DND-41 (cell line): ENCODE results near the gene ARL6IP6.

ENCODE experiments used
- ATAC-seq: fragments of 200-7000 bp; cut with Tn5 transposase; 3 replicates; pipeline ENCODE4 v1.9.1; 2021; ENCODE audit warnings: low read depth; ENCODE audit not compliant: insufficient read depth
- DNase-seq: peaks from one replicate; pipeline ENCODE4 v3.0.0-alpha.2; 2020
- H2AFZ ChIP-seq: 2 replicates; pipeline ENCODE4 v1.6.0; 2012; ENCODE audit warnings: low read depth, low read length
- H3K27ac ChIP-seq: 2 replicates; pipeline ENCODE4 v1.5.1; 2012; ENCODE audit warnings: low read length, inconsistent platforms
- H3K27me3 ChIP-seq: fragments of 200-600 bp; sonication (generic); 2 replicates; pipeline ENCODE4 v1.6.0; 2012; ENCODE audit warnings: low read length, mild to moderate bottlenecking, inconsistent platforms; ENCODE audit not compliant: insufficient read depth, poor library complexity
- H3K36me3 ChIP-seq: 2 replicates; pipeline ENCODE4 v1.5.1; 2012; ENCODE audit warnings: low read length, inconsistent platforms; ENCODE audit not compliant: insufficient read depth
- H3K4me1 ChIP-seq: 2 replicates; pipeline ENCODE4 v1.5.1; 2012; ENCODE audit warnings: mild to moderate bottlenecking, low read length; ENCODE audit not compliant: insufficient read depth
- H3K4me2 ChIP-seq: 2 replicates; pipeline ENCODE4 v1.6.0; 2012; ENCODE audit warnings: mild to moderate bottlenecking, moderate library complexity, low read length, inconsistent platforms; ENCODE audit not compliant: insufficient read depth
- H3K4me3 ChIP-seq, 2 experiments: fragments of 200-600 bp in 1 of 2; shearing (Covaris generic) in 1 of 2; 2 replicates each; pipeline ENCODE4 v1.5.1; 2012 to 2016; ENCODE audit warnings: inconsistent platforms in 2 of 2, low read length in 2 of 2, mild to moderate bottlenecking in 2 of 2, low read depth in 1 of 2, moderate library complexity in 1 of 2
- H3K79me2 ChIP-seq: 2 replicates; pipeline ENCODE4 v1.6.0; 2012; ENCODE audit warnings: low read length, inconsistent platforms; ENCODE audit not compliant: insufficient read depth
- H3K9ac ChIP-seq: 2 replicates; pipeline ENCODE4 v1.6.0; 2012; ENCODE audit warnings: low read depth, mild to moderate bottlenecking, inconsistent platforms, low read length, moderate library complexity
- H3K9me3 ChIP-seq: 2 replicates; pipeline ENCODE4 v1.5.1; 2012; ENCODE audit warnings: low read length, moderate library complexity, mild to moderate bottlenecking, inconsistent platforms; ENCODE audit not compliant: insufficient read depth, severe bottlenecking
- H4K20me1 ChIP-seq: 2 replicates; pipeline ENCODE4 v1.6.0; 2012; ENCODE audit warnings: low read length; ENCODE audit not compliant: insufficient read depth
- EZH2 ChIP-seq: IDR thresholded peaks from 3 replicates; pipeline ENCODE4 v1.6.1; 2012; ENCODE audit warnings: borderline replicate concordance, low read depth, mild to moderate bottlenecking, moderate library complexity, low read length, inconsistent platforms; ENCODE audit not compliant: severe bottlenecking
- TF ChIP-seq, protein P1 (sequence below): IDR thresholded peaks from 2 replicates; pipeline ENCODE4 v1.5.1; 2012; ENCODE audit warnings: borderline replicate concordance, low read length, moderate library complexity, mild to moderate bottlenecking; ENCODE audit not compliant: poor library complexity, severe bottlenecking; ENCODE audit errors: extremely low read depth

The ARL6IP6 gene

DNA sequence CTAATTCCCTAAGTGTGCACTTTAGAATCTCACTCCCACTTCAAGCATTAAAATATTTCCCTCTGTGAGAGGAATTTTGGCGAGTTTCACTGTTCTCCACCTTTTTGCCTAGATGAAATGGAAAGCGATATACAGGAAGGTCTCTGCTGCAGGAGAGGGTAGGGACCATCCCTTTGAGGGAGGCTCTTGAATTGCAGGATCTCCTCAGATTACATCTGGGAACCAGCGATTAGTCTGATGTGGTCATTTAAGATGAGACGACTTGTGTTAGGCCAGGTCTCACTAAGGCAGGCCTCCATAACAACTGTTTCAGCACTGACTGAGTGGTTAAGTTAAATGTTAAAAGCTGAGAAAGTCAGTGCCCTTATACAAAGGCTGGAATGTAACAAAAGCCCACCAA is 74.6 kb downstream of the ARL6IP6 start:
- no peaks in the 10 kb centered on the region for H4K20me1 ChIP-seq
- DNase-seq (no peak), ATAC-seq (no peak)
- no peak overlapping the region for H2AFZ ChIP-seq
- no peak overlapping the region for H3K4me3 ChIP-seq
- H3K27ac ChIP-seq, result no peak overlapping the region
- H3K27me3 ChIP-seq, result no peaks in the 10 kb centered on the region
- H3K79me2 ChIP-seq, result no peaks in the 10 kb centered on the region
- no peaks in the 10 kb centered on the region for H3K9me3 ChIP-seq
- H3K4me2 ChIP-seq, result no peak overlapping the region
- H3K9ac ChIP-seq, result no peak overlapping the region
- TF ChIP-seq EZH2, result no peak
- TF ChIP-seq, protein P1, sequence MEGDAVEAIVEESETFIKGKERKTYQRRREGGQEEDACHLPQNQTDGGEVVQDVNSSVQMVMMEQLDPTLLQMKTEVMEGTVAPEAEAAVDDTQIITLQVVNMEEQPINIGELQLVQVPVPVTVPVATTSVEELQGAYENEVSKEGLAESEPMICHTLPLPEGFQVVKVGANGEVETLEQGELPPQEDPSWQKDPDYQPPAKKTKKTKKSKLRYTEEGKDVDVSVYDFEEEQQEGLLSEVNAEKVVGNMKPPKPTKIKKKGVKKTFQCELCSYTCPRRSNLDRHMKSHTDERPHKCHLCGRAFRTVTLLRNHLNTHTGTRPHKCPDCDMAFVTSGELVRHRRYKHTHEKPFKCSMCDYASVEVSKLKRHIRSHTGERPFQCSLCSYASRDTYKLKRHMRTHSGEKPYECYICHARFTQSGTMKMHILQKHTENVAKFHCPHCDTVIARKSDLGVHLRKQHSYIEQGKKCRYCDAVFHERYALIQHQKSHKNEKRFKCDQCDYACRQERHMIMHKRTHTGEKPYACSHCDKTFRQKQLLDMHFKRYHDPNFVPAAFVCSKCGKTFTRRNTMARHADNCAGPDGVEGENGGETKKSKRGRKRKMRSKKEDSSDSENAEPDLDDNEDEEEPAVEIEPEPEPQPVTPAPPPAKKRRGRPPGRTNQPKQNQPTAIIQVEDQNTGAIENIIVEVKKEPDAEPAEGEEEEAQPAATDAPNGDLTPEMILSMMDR, result no peak
- no peaks in the 10 kb centered on the region for H3K4me1 ChIP-seq
- H3K36me3 ChIP-seq, result no peaks in the 10 kb centered on the region

- no peak overlapping the region for H3K4me2 ChIP-seq
- DNase-seq, result no peak
- H3K27ac ChIP-seq, result no peak overlapping the region
- H4K20me1 ChIP-seq, result no peaks in the 10 kb centered on the region
- ATAC-seq, result no peak
- no peak overlapping the region for H3K9ac ChIP-seq
- H2AFZ ChIP-seq, result no peak overlapping the region
- H3K27me3 ChIP-seq, result peaks cover 2% of the 10 kb centered on the region
- no peaks in the 10 kb centered on the region for H3K79me2 ChIP-seq
- no peak overlapping the region for H3K4me3 ChIP-seq
- H3K4me1 ChIP-seq, result no peaks in the 10 kb centered on the region
- no peaks in the 10 kb centered on the region for H3K9me3 ChIP-seq
- H3K36me3 ChIP-seq, result no peaks in the 10 kb centered on the region
- TF ChIP-seq, protein P1, result no peak
- no peak for TF ChIP-seq EZH2
These were observed 78.5 kb downstream of the ARL6IP6 start for GRCh38 chr2:152796941-152797340.

- no peak for TF ChIP-seq EZH2
- TF ChIP-seq, protein P1, result no peak
- H3K4me1 ChIP-seq, result no peaks in the 10 kb centered on the region
These were observed 86.4 kb downstream of the ARL6IP6 start for GRCh38 chr2:152804687-152805408.

DNA sequence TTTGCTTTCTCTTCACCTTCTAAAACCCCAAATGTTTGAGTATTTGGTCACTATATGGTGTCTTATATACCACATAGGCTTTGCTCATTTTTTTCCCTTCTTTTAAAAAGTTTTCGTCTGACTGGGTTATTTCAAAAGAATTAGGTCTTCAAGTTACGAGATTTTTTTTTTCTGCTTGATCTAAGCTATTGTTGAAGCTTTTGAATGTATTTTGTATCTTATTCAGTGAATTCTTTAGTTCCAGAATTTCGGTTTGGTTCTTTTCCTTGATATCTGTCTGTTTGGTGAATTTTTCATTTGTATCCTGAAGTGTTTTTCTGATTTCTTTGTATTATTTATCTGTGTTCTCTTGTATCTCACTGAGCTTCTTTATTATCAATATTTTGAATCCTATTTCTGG is 93.5 kb downstream of the ARL6IP6 start:
- H3K79me2 ChIP-seq, result no peaks in the 10 kb centered on the region
- TF ChIP-seq, protein P1, result no peak
- TF ChIP-seq EZH2, result no peak
- H3K27me3 ChIP-seq, result no peaks in the 10 kb centered on the region
- no peak overlapping the region for H3K4me3 ChIP-seq
- H3K4me1 ChIP-seq, result no peaks in the 10 kb centered on the region
- ATAC-seq, result no peak
- DNase-seq, result no peak
- H3K4me2 ChIP-seq, result no peak overlapping the region
- no peak overlapping the region for H3K9ac ChIP-seq
- no peaks in the 10 kb centered on the region for H4K20me1 ChIP-seq
- no peaks in the 10 kb centered on the region for H3K36me3 ChIP-seq
- no peak overlapping the region for H2AFZ ChIP-seq
- H3K9me3 ChIP-seq, result peaks cover 7% of the 10 kb centered on the region
- no peak overlapping the region for H3K27ac ChIP-seq

More at GRCh38 chr2:152804687-152805408, 86.4 kb downstream of the ARL6IP6 start:
- no peak overlapping the region for H3K27ac ChIP-seq
- no peaks in the 10 kb centered on the region for H3K79me2 ChIP-seq
- H3K9ac ChIP-seq, result no peak overlapping the region
- no peak overlapping the region for H2AFZ ChIP-seq
- H3K4me2 ChIP-seq, result no peak overlapping the region
- DNase-seq (no peak), ATAC-seq (no peak)
- H3K36me3 ChIP-seq, result no peaks in the 10 kb centered on the region
- H3K9me3 ChIP-seq, result no peaks in the 10 kb centered on the region
- H4K20me1 ChIP-seq, result no peaks in the 10 kb centered on the region
- H3K27me3 ChIP-seq, result peaks cover 2% of the 10 kb centered on the region
- no peak overlapping the region for H3K4me3 ChIP-seq
